ENCODE results near the gene TMEM61.

Gene TMEM61

GRCh38 chr1:55040083-55040932, 59.9 kb downstream of the TMEM61 start:
- no peak for DNase-seq

DNA sequence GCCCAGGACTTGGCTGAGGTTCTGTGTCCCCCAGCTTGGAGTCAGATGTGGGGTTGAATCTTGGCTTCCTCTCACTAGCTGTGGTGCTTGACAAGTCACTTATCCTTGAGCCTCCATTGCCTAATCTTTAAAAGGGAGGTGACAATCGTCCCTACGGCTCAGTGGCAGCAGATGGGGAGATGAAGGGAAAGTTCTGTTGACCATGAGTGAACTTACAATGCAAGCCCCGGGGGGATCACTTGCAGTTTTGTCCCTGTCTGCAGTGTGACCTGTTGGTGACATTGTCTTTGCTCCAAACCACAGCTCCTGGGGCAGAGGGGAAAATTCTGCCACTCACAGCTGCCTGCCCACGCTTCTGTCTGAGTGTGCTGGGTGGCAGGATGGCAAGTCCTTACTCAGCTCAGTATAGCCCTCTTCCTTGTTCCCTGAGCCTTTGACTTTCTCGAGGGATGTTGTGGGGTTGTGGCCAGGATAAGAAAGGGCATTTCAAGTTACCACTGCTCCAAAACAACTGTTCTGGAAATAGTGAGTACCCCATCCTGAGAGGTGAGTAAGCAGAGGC, 60.6 kb downstream of the TMEM61 start:
- no peak for DNase-seq

DNA sequence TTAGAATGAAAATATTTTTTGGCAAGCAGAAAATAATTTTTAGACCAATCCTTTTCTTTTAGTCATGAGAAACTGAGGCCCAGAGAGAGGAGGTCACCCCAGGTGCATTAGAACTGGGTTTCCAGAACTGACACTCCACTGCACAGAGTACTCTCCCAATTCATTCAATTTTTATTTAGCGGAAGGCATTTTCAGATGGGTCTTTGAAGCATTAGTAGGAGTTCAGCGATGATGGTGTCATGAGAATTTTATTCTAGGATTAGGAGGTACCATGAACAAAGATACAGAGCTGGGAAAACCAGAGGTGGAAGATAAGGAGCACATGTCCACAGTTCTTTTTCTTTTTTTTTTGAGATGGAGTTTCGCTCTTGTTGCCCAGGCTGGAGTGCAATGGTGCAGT, 61.2 kb downstream of the TMEM61 start:
- DNase-seq = no peak
